SK-N-SH treated with all-trans-retinoic acid at 6 μM for 48 hours (cell line): ENCODE measurements around the gene HIF3A.
"Not testable (repeated sequence)": the region's sequence is repeated elsewhere in the genome, so short reads cannot be mapped to it uniquely, and the experiment has no call there.

ENCODE experiments used
- ATAC-seq: fragments of 200-7000 bp; cut with Tn5 transposase; 3 replicates; pipeline ENCODE4 v1.9.1; 2020; ENCODE audit warnings: mild to moderate bottlenecking, moderate library complexity
- ARNTL ChIP-seq: fragments of 450-650 bp; formaldehyde crosslinking; IDR thresholded peaks from 2 replicates; pipeline ENCODE4 v1.5.0; 2020; ENCODE audit warnings: low read depth, mild to moderate bottlenecking, moderate library complexity, borderline replicate concordance
- BACH2 ChIP-seq: fragments of 250-450 bp; sonication (Bioruptor Pico); IDR thresholded peaks from 2 replicates; pipeline ENCODE4 v1.9.0; 2021; ENCODE audit warnings: mild to moderate bottlenecking, borderline replicate concordance
- GLIS3 ChIP-seq: fragments of 250-450 bp; sonication (Bioruptor Pico); IDR thresholded peaks from 2 replicates; pipeline ENCODE4 v1.5.0; 2020; ENCODE audit warnings: mild to moderate bottlenecking, moderate library complexity
- ISL1 ChIP-seq: fragments of 250-450 bp; sonication (Bioruptor Pico); IDR thresholded peaks from 2 replicates; pipeline ENCODE4 v2.1.2; 2022; ENCODE audit warnings: mild to moderate bottlenecking, moderate library complexity
- OSR1 ChIP-seq: fragments of 250-450 bp; sonication (Bioruptor Pico); IDR thresholded peaks from 2 replicates; pipeline ENCODE4 v1.8.0; 2022; ENCODE audit warnings: moderate library complexity, mild to moderate bottlenecking, inconsistent platforms
- PPARA ChIP-seq: fragments of 250-450 bp; sonication (Bioruptor Pico); IDR thresholded peaks from 2 replicates; pipeline ENCODE4 v1.5.0; 2020; ENCODE audit warnings: mild to moderate bottlenecking, borderline replicate concordance
- RARB ChIP-seq: fragments of 250-450 bp; sonication (Bioruptor Pico); IDR thresholded peaks from 2 replicates; pipeline ENCODE4 v1.8.0; 2021; ENCODE audit warnings: mild to moderate bottlenecking, moderate library complexity
- SNAI2 ChIP-seq: fragments of 250-450 bp; sonication (Bioruptor Pico); IDR thresholded peaks from 2 replicates; pipeline ENCODE4 v1.5.0; 2020; ENCODE audit warnings: mild to moderate bottlenecking, moderate library complexity
- TCF4 ChIP-seq: fragments of 250-450 bp; sonication (Bioruptor Pico); IDR thresholded peaks from 2 replicates; pipeline ENCODE4 v1.8.0; 2021; ENCODE audit warnings: mild to moderate bottlenecking, moderate library complexity, borderline replicate concordance
- ZC3H10 ChIP-seq: fragments of 250-450 bp; sonication (Bioruptor Pico); IDR thresholded peaks from 2 replicates; pipeline ENCODE4 v1.5.1; 2021; ENCODE audit warnings: mild to moderate bottlenecking, moderate library complexity
- ZFP3 ChIP-seq: fragments of 250-450 bp; sonication (Bioruptor Pico); IDR thresholded peaks from 2 replicates; pipeline ENCODE4 v1.5.0; 2020; ENCODE audit warnings: mild to moderate bottlenecking, moderate library complexity
- ZFP30 ChIP-seq: fragments of 450-650 bp; formaldehyde crosslinking; IDR thresholded peaks from 2 replicates; pipeline ENCODE4 v1.5.0; 2022; ENCODE audit warnings: mild to moderate bottlenecking, moderate library complexity
- ZNF565 ChIP-seq: fragments of 450-650 bp; formaldehyde crosslinking; conservative IDR thresholded peaks from 2 replicates; pipeline ENCODE4 v1.5.0; 2020; ENCODE audit warnings: low read depth, mild to moderate bottlenecking, moderate library complexity
- ZNF70 ChIP-seq: fragments of 450-650 bp; formaldehyde crosslinking; IDR thresholded peaks from 2 replicates; pipeline ENCODE4 v1.5.0; 2020; ENCODE audit warnings: mild to moderate bottlenecking, moderate library complexity
- ZNF8 ChIP-seq: fragments of 450-650 bp; formaldehyde crosslinking; IDR thresholded peaks from 2 replicates; pipeline ENCODE4 v1.5.0; 2020; ENCODE audit warnings: mild to moderate bottlenecking, moderate library complexity
- TF ChIP-seq, protein P1 (sequence below): fragments of 250-450 bp; sonication (Bioruptor Pico); IDR thresholded peaks from 2 replicates; pipeline ENCODE4 v1.8.0; 2021; ENCODE audit warnings: low read depth, mild to moderate bottlenecking, moderate library complexity, borderline replicate concordance
- TF ChIP-seq, protein P2 (sequence below): fragments of 250-450 bp; sonication (Bioruptor Pico); IDR thresholded peaks from 2 replicates; pipeline ENCODE4 v1.5.1; 2020; ENCODE audit warnings: low read depth, mild to moderate bottlenecking, moderate library complexity
- TF ChIP-seq, protein P3 (sequence below): fragments of 250-450 bp; sonication (Bioruptor Pico); IDR thresholded peaks from 2 replicates; pipeline ENCODE4 v1.5.1; 2021; ENCODE audit warnings: mild to moderate bottlenecking, moderate library complexity
- TF ChIP-seq, protein P4 (sequence below): fragments of 250-450 bp; sonication (Bioruptor Pico); IDR thresholded peaks from 2 replicates; pipeline ENCODE4 v1.8.0; 2020; ENCODE audit warnings: mild to moderate bottlenecking, moderate library complexity, borderline replicate concordance
- TF ChIP-seq, protein P5 (sequence below): fragments of 250-450 bp; sonication (Bioruptor Pico); IDR thresholded peaks from 2 replicates; pipeline ENCODE4 v1.5.0; 2020; ENCODE audit warnings: mild to moderate bottlenecking, moderate library complexity

The HIF3A gene

DNA sequence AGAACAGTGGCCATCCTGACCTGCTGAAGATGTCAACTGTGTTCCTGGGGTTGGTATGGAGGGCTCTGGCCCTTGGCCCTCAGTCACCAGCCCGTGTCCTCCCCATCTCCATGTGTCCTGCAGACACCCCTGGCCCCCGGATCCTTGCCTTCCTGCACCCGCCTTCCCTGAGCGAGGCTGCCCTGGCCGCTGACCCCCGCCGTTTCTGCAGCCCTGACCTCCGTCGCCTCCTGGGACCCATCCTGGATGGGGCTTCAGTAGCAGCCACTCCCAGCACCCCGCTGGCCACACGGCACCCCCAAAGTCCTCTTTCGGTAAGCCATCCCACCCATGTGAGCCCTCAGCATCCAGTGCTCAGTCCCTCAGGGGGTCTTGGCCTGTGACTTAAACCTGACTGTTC, 24.8 kb downstream of the HIF3A start:
- TF ChIP-seq ISL1 (CRISPR knock-in tag) (no peak), ZFP30 (CRISPR knock-in tag) (no peak), OSR1 (CRISPR knock-in tag) (no peak), ZNF565 (CRISPR knock-in tag) (no peak), ZC3H10 (CRISPR knock-in tag) (no peak), TCF4 (no peak), RARB (no peak), ZNF70 (no peak), BACH2 (CRISPR knock-in tag) (no peak), SNAI2 (CRISPR knock-in tag) (no peak), ARNTL (CRISPR knock-in tag) (no peak)
- TF ChIP-seq, protein P1, sequence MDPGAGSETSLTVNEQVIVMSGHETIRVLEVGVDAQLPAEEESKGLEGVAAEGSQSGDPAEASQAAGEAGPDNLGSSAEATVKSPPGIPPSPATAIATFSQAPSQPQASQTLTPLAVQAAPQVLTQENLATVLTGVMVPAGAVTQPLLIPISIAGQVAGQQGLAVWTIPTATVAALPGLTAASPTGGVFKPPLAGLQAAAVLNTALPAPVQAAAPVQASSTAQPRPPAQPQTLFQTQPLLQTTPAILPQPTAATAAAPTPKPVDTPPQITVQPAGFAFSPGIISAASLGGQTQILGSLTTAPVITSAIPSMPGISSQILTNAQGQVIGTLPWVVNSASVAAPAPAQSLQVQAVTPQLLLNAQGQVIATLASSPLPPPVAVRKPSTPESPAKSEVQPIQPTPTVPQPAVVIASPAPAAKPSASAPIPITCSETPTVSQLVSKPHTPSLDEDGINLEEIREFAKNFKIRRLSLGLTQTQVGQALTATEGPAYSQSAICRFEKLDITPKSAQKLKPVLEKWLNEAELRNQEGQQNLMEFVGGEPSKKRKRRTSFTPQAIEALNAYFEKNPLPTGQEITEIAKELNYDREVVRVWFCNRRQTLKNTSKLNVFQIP (CRISPR knock-in tag), result no peak
- TF ChIP-seq, protein P2, sequence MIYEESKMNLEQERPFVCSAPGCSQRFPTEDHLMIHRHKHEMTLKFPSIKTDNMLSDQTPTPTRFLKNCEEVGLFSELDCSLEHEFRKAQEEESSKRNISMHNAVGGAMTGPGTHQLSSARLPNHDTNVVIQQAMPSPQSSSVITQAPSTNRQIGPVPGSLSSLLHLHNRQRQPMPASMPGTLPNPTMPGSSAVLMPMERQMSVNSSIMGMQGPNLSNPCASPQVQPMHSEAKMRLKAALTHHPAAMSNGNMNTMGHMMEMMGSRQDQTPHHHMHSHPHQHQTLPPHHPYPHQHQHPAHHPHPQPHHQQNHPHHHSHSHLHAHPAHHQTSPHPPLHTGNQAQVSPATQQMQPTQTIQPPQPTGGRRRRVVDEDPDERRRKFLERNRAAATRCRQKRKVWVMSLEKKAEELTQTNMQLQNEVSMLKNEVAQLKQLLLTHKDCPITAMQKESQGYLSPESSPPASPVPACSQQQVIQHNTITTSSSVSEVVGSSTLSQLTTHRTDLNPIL (CRISPR knock-in tag), result no peak
- TF ChIP-seq, protein P3, sequence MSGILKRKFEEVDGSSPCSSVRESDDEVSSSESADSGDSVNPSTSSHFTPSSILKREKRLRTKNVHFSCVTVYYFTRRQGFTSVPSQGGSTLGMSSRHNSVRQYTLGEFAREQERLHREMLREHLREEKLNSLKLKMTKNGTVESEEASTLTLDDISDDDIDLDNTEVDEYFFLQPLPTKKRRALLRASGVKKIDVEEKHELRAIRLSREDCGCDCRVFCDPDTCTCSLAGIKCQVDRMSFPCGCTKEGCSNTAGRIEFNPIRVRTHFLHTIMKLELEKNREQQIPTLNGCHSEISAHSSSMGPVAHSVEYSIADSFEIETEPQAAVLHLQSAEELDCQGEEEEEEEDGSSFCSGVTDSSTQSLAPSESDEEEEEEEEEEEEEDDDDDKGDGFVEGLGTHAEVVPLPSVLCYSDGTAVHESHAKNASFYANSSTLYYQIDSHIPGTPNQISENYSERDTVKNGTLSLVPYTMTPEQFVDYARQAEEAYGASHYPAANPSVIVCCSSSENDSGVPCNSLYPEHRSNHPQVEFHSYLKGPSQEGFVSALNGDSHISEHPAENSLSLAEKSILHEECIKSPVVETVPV (CRISPR knock-in tag), result no peak
- ATAC-seq, result no peak

DNA sequence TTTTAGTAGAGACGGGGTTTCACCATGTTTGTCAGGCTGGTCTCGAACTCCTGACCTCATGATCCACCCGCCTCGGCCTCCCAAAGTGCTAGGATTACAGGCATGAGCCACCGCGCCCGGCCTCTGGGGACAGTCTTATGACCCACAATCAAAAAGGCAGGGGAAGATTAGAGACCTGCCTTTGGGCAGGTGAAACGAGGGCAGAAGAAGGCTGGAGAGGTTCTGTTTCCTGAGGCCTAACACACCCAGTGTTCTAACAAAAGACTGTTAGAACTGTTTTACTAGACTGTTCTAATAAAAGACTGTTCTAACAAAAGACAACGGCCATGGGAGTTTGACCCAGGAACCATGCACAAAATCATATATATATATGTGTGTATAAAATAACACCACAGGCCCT, 26.4 kb downstream of the HIF3A start:
- ATAC-seq, result not testable (repeated sequence)

DNA sequence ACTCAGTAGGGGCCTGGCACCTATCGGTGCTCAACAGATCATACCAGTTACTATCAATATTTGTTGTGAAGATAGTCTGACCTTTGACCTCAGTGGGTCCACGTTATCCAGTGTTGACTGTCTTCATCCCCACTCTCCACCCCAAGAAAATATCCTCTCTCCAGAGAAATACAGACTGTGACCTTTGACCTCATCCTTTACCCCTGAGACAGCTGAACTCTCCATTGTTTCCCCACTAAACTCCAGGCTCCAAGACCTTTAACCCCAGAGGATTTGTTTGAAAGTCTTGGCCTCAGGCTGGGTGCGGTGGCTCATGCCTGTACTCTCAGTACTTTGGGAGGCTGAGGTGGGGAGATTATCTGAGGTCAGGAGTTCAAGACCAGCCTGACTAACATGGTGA, 27.4 kb downstream of the HIF3A start:
- TF ChIP-seq PPARA (CRISPR knock-in tag), result no peak
- no peak for TF ChIP-seq BACH2 (CRISPR knock-in tag)
- no peak for TF ChIP-seq ZFP30 (CRISPR knock-in tag)
- TF ChIP-seq, protein P1 (CRISPR knock-in tag), result no peak
- TF ChIP-seq, protein P4, sequence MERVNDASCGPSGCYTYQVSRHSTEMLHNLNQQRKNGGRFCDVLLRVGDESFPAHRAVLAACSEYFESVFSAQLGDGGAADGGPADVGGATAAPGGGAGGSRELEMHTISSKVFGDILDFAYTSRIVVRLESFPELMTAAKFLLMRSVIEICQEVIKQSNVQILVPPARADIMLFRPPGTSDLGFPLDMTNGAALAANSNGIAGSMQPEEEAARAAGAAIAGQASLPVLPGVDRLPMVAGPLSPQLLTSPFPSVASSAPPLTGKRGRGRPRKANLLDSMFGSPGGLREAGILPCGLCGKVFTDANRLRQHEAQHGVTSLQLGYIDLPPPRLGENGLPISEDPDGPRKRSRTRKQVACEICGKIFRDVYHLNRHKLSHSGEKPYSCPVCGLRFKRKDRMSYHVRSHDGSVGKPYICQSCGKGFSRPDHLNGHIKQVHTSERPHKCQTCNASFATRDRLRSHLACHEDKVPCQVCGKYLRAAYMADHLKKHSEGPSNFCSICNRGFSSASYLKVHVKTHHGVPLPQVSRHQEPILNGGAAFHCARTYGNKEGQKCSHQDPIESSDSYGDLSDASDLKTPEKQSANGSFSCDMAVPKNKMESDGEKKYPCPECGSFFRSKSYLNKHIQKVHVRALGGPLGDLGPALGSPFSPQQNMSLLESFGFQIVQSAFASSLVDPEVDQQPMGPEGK, result no peak
- TF ChIP-seq ZNF8 (CRISPR knock-in tag), result no peak
- no peak for TF ChIP-seq GLIS3 (CRISPR knock-in tag)
- no peak for TF ChIP-seq ZNF70
- no peak for TF ChIP-seq OSR1 (CRISPR knock-in tag)
- TF ChIP-seq ZC3H10 (CRISPR knock-in tag), result no peak
- TF ChIP-seq ISL1 (CRISPR knock-in tag), result no peak
- TF ChIP-seq ZFP3, result no peak
- no peak for TF ChIP-seq ARNTL (CRISPR knock-in tag)
- TF ChIP-seq, protein P5, sequence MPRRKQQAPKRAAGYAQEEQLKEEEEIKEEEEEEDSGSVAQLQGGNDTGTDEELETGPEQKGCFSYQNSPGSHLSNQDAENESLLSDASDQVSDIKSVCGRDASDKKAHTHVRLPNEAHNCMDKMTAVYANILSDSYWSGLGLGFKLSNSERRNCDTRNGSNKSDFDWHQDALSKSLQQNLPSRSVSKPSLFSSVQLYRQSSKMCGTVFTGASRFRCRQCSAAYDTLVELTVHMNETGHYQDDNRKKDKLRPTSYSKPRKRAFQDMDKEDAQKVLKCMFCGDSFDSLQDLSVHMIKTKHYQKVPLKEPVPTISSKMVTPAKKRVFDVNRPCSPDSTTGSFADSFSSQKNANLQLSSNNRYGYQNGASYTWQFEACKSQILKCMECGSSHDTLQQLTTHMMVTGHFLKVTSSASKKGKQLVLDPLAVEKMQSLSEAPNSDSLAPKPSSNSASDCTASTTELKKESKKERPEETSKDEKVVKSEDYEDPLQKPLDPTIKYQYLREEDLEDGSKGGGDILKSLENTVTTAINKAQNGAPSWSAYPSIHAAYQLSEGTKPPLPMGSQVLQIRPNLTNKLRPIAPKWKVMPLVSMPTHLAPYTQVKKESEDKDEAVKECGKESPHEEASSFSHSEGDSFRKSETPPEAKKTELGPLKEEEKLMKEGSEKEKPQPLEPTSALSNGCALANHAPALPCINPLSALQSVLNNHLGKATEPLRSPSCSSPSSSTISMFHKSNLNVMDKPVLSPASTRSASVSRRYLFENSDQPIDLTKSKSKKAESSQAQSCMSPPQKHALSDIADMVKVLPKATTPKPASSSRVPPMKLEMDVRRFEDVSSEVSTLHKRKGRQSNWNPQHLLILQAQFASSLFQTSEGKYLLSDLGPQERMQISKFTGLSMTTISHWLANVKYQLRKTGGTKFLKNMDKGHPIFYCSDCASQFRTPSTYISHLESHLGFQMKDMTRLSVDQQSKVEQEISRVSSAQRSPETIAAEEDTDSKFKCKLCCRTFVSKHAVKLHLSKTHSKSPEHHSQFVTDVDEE (CRISPR knock-in tag), result no peak
- TF ChIP-seq ZNF565 (CRISPR knock-in tag), result no peak
- TF ChIP-seq, protein P3 (CRISPR knock-in tag), result no peak
- no peak for TF ChIP-seq TCF4
- no peak for ATAC-seq
